Anterior cingulate cortex (tissue), 58 donors: ENCODE results near the gene R3HDML.
"Not testable (repeated sequence)": the region's sequence is repeated elsewhere in the genome, so short reads cannot be mapped to it uniquely, and the experiment has no call there.

ENCODE experiments used
- DNase-seq, 58 donors: peaks; one replicate each; lab custom pipeline; 2025; lab: John Stamatoyannopoulos, UW

Gene R3HDML

GRCh38 chr20:44326391-44327159 lies 10.3 kb upstream of the R3HDML start:
- no peak for DNase-seq

- DNase-seq, result not testable (repeated sequence)
These were observed 9.1 kb upstream of the R3HDML start for GRCh38 chr20:44327748-44328147.

- DNase-seq, result no peak
These were observed 8.4 kb upstream of the R3HDML start for GRCh38 chr20:44328428-44328827.

- DNase-seq, result no peak
These were observed 5.6 kb upstream of the R3HDML start for GRCh38 chr20:44331201-44331600.

- DNase-seq, result no peak
These were observed 2.5 kb upstream of the R3HDML start for GRCh38 chr20:44334306-44334705.

GRCh38 chr20:44334709-44335108 lies 2.1 kb upstream of the R3HDML start:
- DNase-seq, result no peak

- no peak for DNase-seq
These were observed 1.2 kb upstream of the R3HDML start for GRCh38 chr20:44335675-44336074.

GRCh38 chr20:44336086-44336485 lies 757 bp upstream of the R3HDML start:
- no peak for DNase-seq

GRCh38 chr20:44342248-44342647 lies 5.4 kb downstream of the R3HDML start:
- DNase-seq, result no peak

- no peak for DNase-seq
These were observed 6.4 kb downstream of the R3HDML start for GRCh38 chr20:44343162-44343675.

GRCh38 chr20:44344723-44345122 lies 7.9 kb downstream of the R3HDML start:
- no peak for DNase-seq

- no peak for DNase-seq
These were observed 8.3 kb downstream of the R3HDML start for GRCh38 chr20:44345147-44345546.

GRCh38 chr20:44345941-44346340 lies 9.1 kb downstream of the R3HDML start:
- not testable (repeated sequence) for DNase-seq

- DNase-seq, result no peak
These were observed 11.4 kb downstream of the R3HDML start for GRCh38 chr20:44348168-44348659.

GRCh38 chr20:44349349-44349748 lies 12.5 kb downstream of the R3HDML start:
- no peak for DNase-seq

- DNase-seq, result no peak
These were observed 13.7 kb downstream of the R3HDML start for GRCh38 chr20:44350567-44350966.

- no peak for DNase-seq
These were observed 18.2 kb downstream of the R3HDML start for GRCh38 chr20:44354979-44355497.

GRCh38 chr20:44355498-44356352 lies 18.9 kb downstream of the R3HDML start, which contains the start of gene HNF4A:
Gene HNF4A, plus strand, starts transcription at chr20:44355699. Its CDS starts 106 bp downstream, at chr20:44355805.
- DNase-seq, result no peak

GRCh38 chr20:44356353-44356723 lies 19.5 kb downstream of the R3HDML start:
- DNase-seq, result no peak

GRCh38 chr20:44357020-44357419 lies 20.2 kb downstream of the R3HDML start:
- DNase-seq, result no peak

GRCh38 chr20:44357555-44358125 lies 20.8 kb downstream of the R3HDML start:
- no peak for DNase-seq
